Vagina (tissue), 2 donors: ENCODE data around the gene LRP3. TPM values are rescaled to one million over a fixed set of nuclear protein-coding genes. Genes with fewer than 3 reads are reported as not detected.
"Not testable (repeated sequence)": the region's sequence is repeated elsewhere in the genome, so short reads cannot be mapped to it uniquely, and the experiment has no call there.

Experiments
- DNase-seq, 2 donors: peaks; one replicate each; pipeline ENCODE4 v3.0.0-alpha.2; 2017; ENCODE audit errors: extremely low spot score in 2 of 2
- H3K27ac ChIP-seq: fragments of 200-600 bp; sonication (generic); one replicate; pipeline ENCODE4 v1.5.1; 2019
- H3K27me3 ChIP-seq: fragments of 200-600 bp; sonication (generic); one replicate; pipeline ENCODE4 v1.5.1; 2019
- H3K36me3 ChIP-seq, 2 donors: fragments of 200-600 bp; sonication (generic); one replicate each; pipeline ENCODE4 v1.5.1; 2017 to 2019
- H3K4me1 ChIP-seq: fragments of 200-600 bp; sonication (generic); one replicate; pipeline ENCODE4 v1.5.1; 2019
- H3K4me3 ChIP-seq, 2 donors: fragments of 200-600 bp; sonication (generic); 1 replicate in 1 of 2; 2 replicates in 1 of 2; pipeline ENCODE4 v1.5.1; 2016 to 2019
- H3K9me3 ChIP-seq: fragments of 200-600 bp; sonication (generic); one replicate; pipeline ENCODE4 v1.5.1; 2019
- POLR2A ChIP-seq, 2 donors: fragments of 450-650 bp; IDR thresholded peaks; one replicate each; pipeline ENCODE4 v1.6.1; 2017; ENCODE audit warnings: antibody characterized with exemption in 2 of 2, mild to moderate bottlenecking in 2 of 2, moderate library complexity in 2 of 2
- POLR2AphosphoS5 ChIP-seq, 2 donors: sonication (generic); formaldehyde crosslinking; IDR thresholded peaks; one replicate each; pipeline ENCODE4 v1.9.0; 2017; ENCODE audit warnings: antibody characterized with exemption in 2 of 2, mild to moderate bottlenecking in 2 of 2, low read depth in 1 of 2; ENCODE audit not compliant: insufficient read depth in 1 of 2
- intact Hi-C: fragments of 100-400 bp; cut with DNase I; formaldehyde crosslinking; loops from one replicate; pipeline ENCODE4 v1.15.1; 2023
- total RNA-seq: library from RNA; depleted of rRNA; stranded (reverse); fragments of >200 nt; gene quantifications from one replicate; pipeline ENCODE4 v1.2.3, GENCODE V29; 2016
- TF ChIP-seq, protein P1 (sequence below), 3 experiments: fragments of 450-650 bp in 2 of 3; fragments of 200-600 bp in 1 of 3; sonication (generic) in 1 of 3; IDR thresholded peaks; one replicate each; pipeline ENCODE4 v1.5.1; 2017 to 2019; ENCODE audit warnings: antibody characterized with exemption in 3 of 3, mild to moderate bottlenecking in 2 of 3, moderate library complexity in 2 of 3

The LRP3 gene
- total RNA-seq, 1 donor from 2014 or later: 20.6 TPM

DNA sequence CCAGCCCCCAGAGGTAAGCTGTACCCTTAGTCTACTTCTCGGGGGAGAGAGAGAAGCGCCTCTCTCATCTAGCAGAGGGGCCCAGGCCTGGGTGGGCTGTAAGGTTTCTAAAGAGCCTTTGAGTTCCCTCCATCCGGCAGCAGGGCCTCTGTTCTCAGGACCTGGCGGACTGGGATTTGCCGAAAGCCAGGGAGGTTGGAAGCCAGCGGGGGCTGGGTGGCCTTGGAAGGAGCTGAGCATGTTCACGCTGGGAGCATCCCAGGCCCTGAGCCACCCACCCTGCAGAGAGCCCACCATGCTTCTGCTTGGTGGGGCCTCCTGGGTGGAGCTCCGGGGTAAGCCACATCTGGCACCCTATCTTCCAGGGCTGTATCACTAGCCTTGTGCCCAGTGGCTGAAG lies 23.8 kb downstream of the LRP3 start:
- Histone ChIP-seq H3K4me3 (no peak overlapping the region), H3K36me3 (no peaks in the 10 kb centered on the region), H3K9me3 (no peaks in the 10 kb centered on the region), H3K27me3 (no peaks in the 10 kb centered on the region), H3K4me1 (no peaks in the 10 kb centered on the region), H3K27ac (no peak overlapping the region)
- DNase-seq: no peak
- TF ChIP-seq POLR2AphosphoS5 (IDR thresholded peaks at IDR 0.05; ENCODE audit: insufficient read depth in 1 of 2, low read depth in 1 of 2): no peak
- no peak for TF ChIP-seq POLR2A (IDR thresholded peaks at IDR 0.05)
- TF ChIP-seq, protein P1, sequence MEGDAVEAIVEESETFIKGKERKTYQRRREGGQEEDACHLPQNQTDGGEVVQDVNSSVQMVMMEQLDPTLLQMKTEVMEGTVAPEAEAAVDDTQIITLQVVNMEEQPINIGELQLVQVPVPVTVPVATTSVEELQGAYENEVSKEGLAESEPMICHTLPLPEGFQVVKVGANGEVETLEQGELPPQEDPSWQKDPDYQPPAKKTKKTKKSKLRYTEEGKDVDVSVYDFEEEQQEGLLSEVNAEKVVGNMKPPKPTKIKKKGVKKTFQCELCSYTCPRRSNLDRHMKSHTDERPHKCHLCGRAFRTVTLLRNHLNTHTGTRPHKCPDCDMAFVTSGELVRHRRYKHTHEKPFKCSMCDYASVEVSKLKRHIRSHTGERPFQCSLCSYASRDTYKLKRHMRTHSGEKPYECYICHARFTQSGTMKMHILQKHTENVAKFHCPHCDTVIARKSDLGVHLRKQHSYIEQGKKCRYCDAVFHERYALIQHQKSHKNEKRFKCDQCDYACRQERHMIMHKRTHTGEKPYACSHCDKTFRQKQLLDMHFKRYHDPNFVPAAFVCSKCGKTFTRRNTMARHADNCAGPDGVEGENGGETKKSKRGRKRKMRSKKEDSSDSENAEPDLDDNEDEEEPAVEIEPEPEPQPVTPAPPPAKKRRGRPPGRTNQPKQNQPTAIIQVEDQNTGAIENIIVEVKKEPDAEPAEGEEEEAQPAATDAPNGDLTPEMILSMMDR (IDR thresholded peaks at IDR 0.05): no peak
- intact Hi-C loops: no loop called here

DNA sequence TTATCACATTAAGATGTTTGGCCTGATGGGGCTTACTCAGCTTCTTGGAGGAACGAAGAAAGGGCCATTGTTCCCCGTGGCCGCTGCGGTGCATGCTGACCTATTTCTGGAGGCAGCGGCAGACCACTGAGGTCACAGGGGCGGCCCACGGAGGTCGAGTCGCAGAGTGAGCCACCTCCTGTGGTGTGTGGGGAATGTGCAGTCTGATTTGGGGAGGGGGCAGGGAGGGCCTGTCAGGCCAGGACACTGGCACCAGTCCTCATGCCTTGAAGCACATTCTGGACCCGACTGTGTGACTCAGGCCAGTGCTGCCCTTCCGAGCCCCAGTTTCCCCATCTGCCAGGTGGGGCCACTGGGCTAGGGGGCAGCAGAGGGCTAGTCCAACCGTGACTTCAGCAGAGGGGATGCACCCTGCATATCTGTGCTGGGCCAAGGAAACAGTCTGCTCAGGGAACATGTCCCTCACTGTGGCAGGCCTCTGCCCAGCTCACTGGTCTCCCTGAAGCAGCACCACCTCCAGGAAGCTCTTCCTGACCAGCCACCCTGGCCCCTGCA lies 25.2 kb downstream of the LRP3 start:
- DNase-seq: no peak
- H3K4me3 ChIP-seq: no peak overlapping the region
- intact Hi-C loops: no loop called here
- H3K27me3 ChIP-seq: peaks cover 2% of the 10 kb centered on the region
- H3K9me3 ChIP-seq: no peaks in the 10 kb centered on the region
- no peaks in the 10 kb centered on the region for H3K4me1 ChIP-seq
- no peak overlapping the region for H3K27ac ChIP-seq
- TF ChIP-seq, protein P1 (IDR thresholded peaks at IDR 0.05): no peak
- TF ChIP-seq POLR2A (IDR thresholded peaks at IDR 0.05) (no peak), POLR2AphosphoS5 (IDR thresholded peaks at IDR 0.05; ENCODE audit: insufficient read depth in 1 of 2, low read depth in 1 of 2) (no peak)
- H3K36me3 ChIP-seq: no peaks in the 10 kb centered on the region

DNA sequence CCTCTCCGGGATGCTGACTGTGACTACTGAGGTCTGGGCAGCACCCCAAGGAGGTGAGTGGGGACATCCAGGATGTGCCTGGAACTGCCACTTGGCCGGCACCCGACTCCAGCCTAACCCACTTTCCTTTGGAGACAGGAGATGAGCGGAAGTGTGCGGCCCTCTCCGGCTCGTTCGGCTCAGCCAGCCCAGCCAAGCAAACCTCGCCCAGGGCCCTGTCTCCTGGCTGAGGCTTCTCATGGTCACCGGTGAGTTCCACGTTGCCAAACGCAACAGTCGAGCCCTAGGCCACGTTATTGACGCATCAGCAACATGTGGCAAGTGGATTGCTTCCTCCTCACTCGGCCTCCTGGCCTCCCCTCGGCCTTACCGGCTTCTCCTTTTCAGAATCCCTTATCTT lies 26.0 kb downstream of the LRP3 start:
- H3K4me1 ChIP-seq: peaks cover 4% of the 10 kb centered on the region
- no peaks in the 10 kb centered on the region for H3K36me3 ChIP-seq
- no peaks in the 10 kb centered on the region for H3K9me3 ChIP-seq
- peaks cover 10% of the 10 kb centered on the region for H3K27me3 ChIP-seq
- intact Hi-C loops: no loop called here
- TF ChIP-seq, protein P1 (IDR thresholded peaks at IDR 0.05): no peak
- no peak overlapping the region for H3K4me3 ChIP-seq
- no peak overlapping the region for H3K27ac ChIP-seq
- DNase-seq: no peak

DNA sequence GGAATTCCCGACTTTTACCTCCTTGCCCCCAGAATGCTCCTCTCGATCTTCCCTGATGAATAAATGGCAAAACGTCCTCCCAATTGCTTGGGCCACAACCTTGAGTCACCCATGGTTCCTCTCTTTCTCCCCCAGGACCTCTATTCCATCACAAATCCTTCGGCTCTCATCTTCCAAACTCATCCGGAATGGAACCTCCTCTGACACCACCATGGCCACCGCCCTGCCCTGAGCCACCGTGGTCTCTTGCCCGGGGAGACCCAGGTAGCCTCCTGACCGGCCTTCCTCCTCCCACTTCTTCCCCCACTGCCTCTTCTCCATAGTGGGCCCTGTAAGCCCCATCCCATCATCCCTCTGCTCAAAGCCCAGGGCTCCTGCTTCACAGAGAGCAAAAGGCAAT lies 26.6 kb downstream of the LRP3 start:
- Histone ChIP-seq H3K27ac (no peak overlapping the region), H3K4me3 (no peak overlapping the region), H3K36me3 (no peaks in the 10 kb centered on the region), H3K4me1 (peaks cover 10% of the 10 kb centered on the region), H3K9me3 (no peaks in the 10 kb centered on the region), H3K27me3 (peaks cover 16% of the 10 kb centered on the region)
- DNase-seq: no peak
- intact Hi-C loops: no loop called here
- TF ChIP-seq POLR2AphosphoS5 (IDR thresholded peaks at IDR 0.05; ENCODE audit: insufficient read depth in 1 of 2, low read depth in 1 of 2): no peak
- TF ChIP-seq, protein P1 (IDR thresholded peaks at IDR 0.05): no peak
- TF ChIP-seq POLR2A (IDR thresholded peaks at IDR 0.05): no peak

DNA sequence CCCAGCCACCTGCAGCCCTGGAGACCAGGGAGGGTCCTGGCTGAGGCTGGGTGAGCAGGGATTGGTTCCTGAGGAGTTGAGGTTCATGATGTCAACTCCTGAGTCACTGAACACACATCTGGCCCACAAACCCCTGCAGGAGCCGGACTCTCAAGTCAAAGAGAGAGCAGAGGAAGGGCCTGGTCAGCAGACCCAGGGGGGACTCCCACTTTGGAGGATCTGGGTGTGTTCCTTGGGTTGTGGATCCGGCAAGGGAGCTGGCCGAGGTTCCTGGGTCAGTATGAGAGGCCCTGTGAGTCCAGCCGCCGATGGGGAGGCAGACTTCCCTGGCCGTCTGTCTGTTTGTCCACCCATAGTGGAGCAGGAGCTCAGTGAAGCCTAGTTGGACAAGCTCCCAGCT lies 27.5 kb downstream of the LRP3 start:
- Histone ChIP-seq H3K4me1 (peaks cover 19% of the 10 kb centered on the region), H3K27ac (no peak overlapping the region), H3K36me3 (no peaks in the 10 kb centered on the region), H3K4me3 (no peak overlapping the region), H3K27me3 (peaks cover 22% of the 10 kb centered on the region), H3K9me3 (no peaks in the 10 kb centered on the region)
- DNase-seq: no peak
- no peak for TF ChIP-seq POLR2AphosphoS5 (IDR thresholded peaks at IDR 0.05; ENCODE audit: insufficient read depth in 1 of 2, low read depth in 1 of 2)
- TF ChIP-seq, protein P1 (IDR thresholded peaks at IDR 0.05): no peak
- no peak for TF ChIP-seq POLR2A (IDR thresholded peaks at IDR 0.05)
- intact Hi-C loops: no loop called here

DNA sequence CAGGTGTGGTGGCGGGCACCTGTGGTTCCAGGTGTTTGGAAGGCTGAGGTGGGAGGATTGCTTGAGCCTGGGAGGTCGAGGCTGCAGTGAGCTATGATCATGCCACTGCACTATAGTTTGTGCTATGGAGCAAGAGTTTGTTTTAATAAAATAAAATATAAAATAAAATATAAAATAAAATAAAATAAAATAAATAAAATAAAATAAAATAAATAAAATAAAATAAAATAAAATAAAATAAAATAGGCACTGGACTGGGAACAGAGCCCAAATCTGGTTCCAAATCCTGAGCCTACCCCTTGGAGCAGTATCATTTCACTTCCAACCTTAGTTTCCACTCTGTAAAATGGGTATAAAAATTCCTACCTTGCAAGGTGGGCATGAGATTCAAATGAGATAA lies 28.1 kb downstream of the LRP3 start:
- H3K27ac ChIP-seq, H3K36me3 ChIP-seq, intact Hi-C loops, H3K4me3 ChIP-seq, DNase-seq, H3K9me3 ChIP-seq: not testable (repeated sequence)
- peaks cover 28% of the 10 kb centered on the region for H3K27me3 ChIP-seq
- H3K4me1 ChIP-seq: peaks cover 23% of the 10 kb centered on the region
